H1 (cell line): ENCODE results near the gene CA5A. TPM values are rescaled to one million over a fixed set of nuclear protein-coding genes. Genes with fewer than 3 reads are reported as not detected.
A peak's percentile ranks its signal among the peaks of the same experiment; 100 is the strongest.

Source experiments
- CTCF ChIA-PET: fragments of 300-600 bp; sonication (Branson Sonifier 250); formaldehyde crosslinking; loops from one replicate; lab custom pipeline; 2021; ENCODE audit not compliant: partially characterized antibody; lab: Charles Lee
- POLR2A ChIA-PET: fragments of 300-600 bp; sonication (Branson Sonifier 250); formaldehyde crosslinking; loops from one replicate; lab custom pipeline; 2021; ENCODE audit warnings: inconsistent platforms; ENCODE audit not compliant: partially characterized antibody; lab: Charles Lee
- DNase-seq, 2 experiments: peaks; one replicate each; pipeline versions ENCODE4 v3.0.0 to v3.0.0-alpha.2; 2010 to 2022; ENCODE audit warnings: low spot score in 2 of 2, low read depth in 1 of 2, mixed read lengths in 1 of 2
- FAIRE-seq: peaks from 2 replicates; lab custom pipeline; 2011; peaks lifted over from hg19 to GRCh38; lab: Jason Lieb, UNC
- H2AFZ ChIP-seq: 2 replicates; pipeline ENCODE4 v1.8.1; 2012; ENCODE audit warnings: low read length, inconsistent platforms
- H2AK5ac ChIP-seq: 2 replicates; pipeline ENCODE4 v1.6.1; 2013; ENCODE audit warnings: low read depth, low read length
- H2BK120ac ChIP-seq: replicated peaks from 2 replicates; pipeline ENCODE3; 2013; ENCODE audit warnings: low read depth, low read length, inconsistent platforms
- H2BK12ac ChIP-seq: 2 replicates; pipeline ENCODE4 v1.6.1; 2013; ENCODE audit warnings: low read depth, low read length
- H2BK15ac ChIP-seq: 2 replicates; pipeline ENCODE4 v1.6.1; 2013; ENCODE audit warnings: low read length
- H2BK20ac ChIP-seq: 2 replicates; pipeline ENCODE4 v1.6.1; 2013; ENCODE audit warnings: low read length
- H2BK5ac ChIP-seq: 2 replicates; pipeline ENCODE4 v1.6.1; 2013; ENCODE audit warnings: low read depth, low read length
- H3K14ac ChIP-seq: 2 replicates; pipeline ENCODE4 v1.6.1; 2013; ENCODE audit warnings: inconsistent platforms; ENCODE audit not compliant: insufficient read length
- H3K18ac ChIP-seq: 2 replicates; pipeline ENCODE4 v1.6.1; 2013; ENCODE audit warnings: low read length; ENCODE audit errors: extremely low read depth
- H3K23ac ChIP-seq: 2 replicates; pipeline ENCODE4 v1.6.1; 2013; ENCODE audit warnings: inconsistent platforms; ENCODE audit not compliant: insufficient read length
- H3K23me2 ChIP-seq: 2 replicates; pipeline ENCODE4 v1.6.1; 2013; ENCODE audit warnings: low read depth, low read length
- H3K27ac ChIP-seq: 2 replicates; pipeline ENCODE4 v1.6.1; 2011; ENCODE audit warnings: low read depth, low read length, inconsistent platforms
- H3K27me3 ChIP-seq, 4 experiments: replicated peaks in 1 of 4; 1 replicate in 1 of 4; 2 replicates in 3 of 4; pipeline versions ENCODE4 v1.6.1 to v1.8.1; 2011 to 2013; ENCODE audit warnings: low read length in 3 of 4, mild to moderate bottlenecking in 3 of 4, inconsistent platforms in 2 of 4, mixed read lengths in 2 of 4, moderate library complexity in 1 of 4; ENCODE audit not compliant: control insufficient read depth in 3 of 4, insufficient read depth in 3 of 4; ENCODE audit errors: extremely low read depth in 1 of 4
- H3K36me3 ChIP-seq, 4 experiments: 2 replicates each; pipeline versions ENCODE4 v1.6.1 to v1.8.1; 2011 to 2013; ENCODE audit warnings: mild to moderate bottlenecking in 4 of 4, low read length in 3 of 4, moderate library complexity in 2 of 4, control low read depth in 1 of 4, inconsistent platforms in 1 of 4; ENCODE audit not compliant: insufficient read depth in 4 of 4, control insufficient read depth in 2 of 4
- H3K4ac ChIP-seq: replicated peaks from 2 replicates; pipeline ENCODE3; 2013; ENCODE audit warnings: low read length, low read depth, mixed read lengths, inconsistent platforms; ENCODE audit not compliant: insufficient read length
- H3K4me1 ChIP-seq, 4 experiments: replicated peaks in 1 of 4; 1 replicate in 1 of 4; 2 replicates in 3 of 4; pipeline versions ENCODE4 v1.6.1 to v1.8.1; 2011 to 2013; ENCODE audit warnings: low read length in 3 of 4, inconsistent platforms in 2 of 4, mixed read lengths in 1 of 4; ENCODE audit not compliant: insufficient read depth in 4 of 4, control insufficient read depth in 3 of 4
- H3K4me2 ChIP-seq, 2 experiments: 2 replicates each; pipeline versions ENCODE4 v1.6.1 to v1.8.1; 2011 to 2013; ENCODE audit warnings: low read depth in 2 of 2, low read length in 2 of 2, control low read depth in 1 of 2, inconsistent platforms in 1 of 2, mild to moderate bottlenecking in 1 of 2; ENCODE audit not compliant: insufficient read depth in 1 of 2
- H3K4me3 ChIP-seq, 4 experiments: fragments of 200-600, 300-600 bp in 1 of 4; sonication (generic), shearing (Covaris generic), sonication (Bioruptor Twin) in 1 of 4; 2 replicates each; pipeline versions ENCODE4 v1.5.1 to v1.8.1; 2011 to 2016; ENCODE audit warnings: low read length in 4 of 4, low read depth in 3 of 4, control low read depth in 2 of 4, inconsistent platforms in 2 of 4, mild to moderate bottlenecking in 2 of 4, mixed read lengths in 1 of 4, moderate library complexity in 1 of 4; ENCODE audit not compliant: insufficient read depth in 2 of 4; ENCODE audit errors: extremely low read depth in 1 of 4
- H3K56ac ChIP-seq: replicated peaks from 2 replicates; pipeline ENCODE3; 2013; ENCODE audit warnings: low read depth, mild to moderate bottlenecking, mixed read lengths, low read length, inconsistent platforms; ENCODE audit not compliant: insufficient read length
- H3K79me1 ChIP-seq: 2 replicates; pipeline ENCODE4 v1.6.1; 2013; ENCODE audit warnings: low read depth, low read length, control low read depth
- H3K79me2 ChIP-seq, 2 experiments: 2 replicates each; pipeline versions ENCODE4 v1.6.1 to v1.8.1; 2012 to 2013; ENCODE audit warnings: low read length in 2 of 2, mild to moderate bottlenecking in 2 of 2, inconsistent platforms in 1 of 2; ENCODE audit not compliant: insufficient read depth in 2 of 2, control insufficient read depth in 1 of 2
- H3K9ac ChIP-seq, 4 experiments: replicated peaks in 1 of 4; 1 replicate in 1 of 4; 2 replicates in 3 of 4; pipeline versions ENCODE4 v1.6.1 to v1.8.1; 2011 to 2013; ENCODE audit warnings: low read depth in 3 of 4, low read length in 3 of 4, control low read depth in 2 of 4, mild to moderate bottlenecking in 2 of 4, moderate library complexity in 2 of 4, inconsistent platforms in 1 of 4; ENCODE audit errors: extremely low read depth in 1 of 4
- H3K9me3 ChIP-seq, 2 experiments: 2 replicates each; pipeline versions ENCODE4 v1.6.1 to v1.8.1; 2012 to 2013; ENCODE audit warnings: mild to moderate bottlenecking in 2 of 2, moderate library complexity in 2 of 2, control low read depth in 1 of 2, inconsistent platforms in 1 of 2, low read depth in 1 of 2, low read length in 1 of 2, mixed read lengths in 1 of 2; ENCODE audit not compliant: insufficient read depth in 2 of 2
- H4K20me1 ChIP-seq, 2 experiments: replicated peaks in 1 of 2; 2 replicates each; pipeline versions ENCODE3 to v1.8.1; 2011 to 2013; ENCODE audit warnings: inconsistent platforms in 2 of 2, low read length in 2 of 2, mild to moderate bottlenecking in 1 of 2; ENCODE audit not compliant: insufficient read depth in 2 of 2, control insufficient read depth in 1 of 2
- H4K5ac ChIP-seq: 2 replicates; pipeline ENCODE4 v1.6.1; 2013; ENCODE audit warnings: low read length, low read depth, mixed read lengths, inconsistent platforms; ENCODE audit not compliant: insufficient read length
- H4K8ac ChIP-seq: 2 replicates; pipeline ENCODE4 v1.8.0; 2013; ENCODE audit warnings: mild to moderate bottlenecking, moderate library complexity, low read length, inconsistent platforms; ENCODE audit not compliant: insufficient read depth; ENCODE audit errors: extremely low read depth
- H4K91ac ChIP-seq: replicated peaks from 2 replicates; pipeline ENCODE3; 2013; ENCODE audit warnings: low read length, mixed read lengths, inconsistent platforms; ENCODE audit not compliant: insufficient read length
- POLR2AphosphoS5 ChIP-seq: IDR thresholded peaks from 2 replicates; pipeline ENCODE4 v1.6.1; 2011; ENCODE audit warnings: low read depth, low read length
- SIN3A ChIP-seq, 2 experiments: IDR thresholded peaks in 1 of 2; conservative IDR thresholded peaks in 1 of 2; 2 replicates each; pipeline ENCODE4 v1.6.1; 2011 to 2012; ENCODE audit warnings: low read length in 2 of 2, improper control_type of control experiment in 1 of 2, low read depth in 1 of 2, mild to moderate bottlenecking in 1 of 2
- WGBS, 2 experiments: shearing (Covaris generic) in 1 of 2; methylation state at CpG; one replicate each; pipeline versions ENCODE4 v1.1.6 to v1.1.7; 2013 to 2015; ENCODE audit warnings: low lambda C conversion rate in 2 of 2, mixed read lengths in 2 of 2, inconsistent platforms in 1 of 2, low coverage in 1 of 2, missing lambda C conversion rate in 1 of 2; ENCODE audit not compliant: insufficient replicate concordance in 2 of 2, insufficient coverage in 1 of 2, insufficient read length in 1 of 2; ENCODE audit errors: extremely low coverage in 1 of 2, missing lambda C conversion rate in 1 of 2; 5-methylcytosine and 5-hydroxymethylcytosine counted together
- polyA plus RNA-seq, 7 experiments: library from polyadenylated mRNA; depleted of rRNA in 3 of 7; stranded (reverse) in 5 of 7; unstranded in 2 of 7; fragments of >200 nt in 5 of 7; fragments of 200-250 nt in 2 of 7; gene quantifications; 1 replicate in 5 of 7; 2 replicates in 1 of 7; 4 replicates in 1 of 7; pipeline versions ENCODE4 v1.2.1 to v1.2.3, GENCODE V29; 2011 to 2013; ENCODE audit warnings: missing spikeins in 2 of 7, mixed read lengths in 2 of 7
- total RNA-seq: library from RNA; stranded (reverse); fragmentation: NEBNext Ultra II Directional; extraction: Animal tissue kit (Norgen Biotek cat#: 25700); gene quantifications from 2 replicates; pipeline ENCODE4 v1.2.1, GENCODE V29; 2021

CA5A gene
- total and polyA plus RNA-seq, 2 of the 8 experiments (the other 6 are each of a cell fraction or from before 2014, with no cell fraction given), result not detected

- Histone ChIP-seq H3K4me1 (peaks cover 0 to 13% (median under 1%) of the 10 kb centered on the region in 4 experiments; a peak in 2 of 7 replicates), H2BK20ac (no peak overlapping the region), H4K8ac (no peak overlapping the region; the same call in 1 of the 2 replicates), H4K20me1 (peaks cover 5 to 16% of the 10 kb centered on the region in 2 experiments), H2AFZ (no peak overlapping the region), H3K4ac (peak overlapping the region; percentile 57), H3K14ac (no peak overlapping the region), H3K56ac (no peak overlapping the region), H3K9me3 (no peaks in the 10 kb centered on the region), H4K91ac (peak overlapping the region; percentile 61), H2AK5ac (0 out of 2 replicates have a peak overlapping the region, but pooled peaks have one; percentile 24), H3K79me2 (peaks cover 0 to 90% of the 10 kb centered on the region in 2 experiments), H3K27me3 (no peaks in the 10 kb centered on the region), H2BK15ac (no peak overlapping the region), H3K18ac (no peak overlapping the region), H2BK5ac (peak overlapping the region; percentile 32; the same call in 1 of the 2 replicates), H3K4me2 (no peak overlapping the region), H3K23me2 (no peaks in the 10 kb centered on the region), H3K4me3 (no peak overlapping the region), H3K9ac (peak overlapping the region in 1 of 4 experiments; percentile 26; a peak in 1 of 7 replicates), H2BK120ac (no peak overlapping the region), H3K27ac (no peak overlapping the region), H2BK12ac (no peak overlapping the region), H3K79me1 (peaks cover 14% of the 10 kb centered on the region), H4K5ac (no peak overlapping the region), H3K36me3 (peaks cover 0 to 2% (median under 1%) of the 10 kb centered on the region in 4 experiments; a peak in 1 of 8 replicates), H3K23ac (no peak overlapping the region)
- CTCF ChIA-PET, result no interaction called here
- no peak for FAIRE-seq
- DNase-seq, result no peak
- TF ChIP-seq SIN3A (conservative IDR thresholded peaks at IDR 0.05 in 1 of 2, IDR thresholded peaks at IDR 0.05 in 1 of 2; ENCODE audit: low read depth in 1 of 2, low read length in 2 of 2) (no peak), POLR2AphosphoS5 (no peak)
- WGBS, 2 experiments, result 95% methylated on average over 19 of the region's 19 CpGs; no CpG with 5 or more reads in 1 of the 2 experiments
- POLR2A ChIA-PET, result interaction anchor here (7.1 kb wide), 1 partner anchor 11 kb away, joined by 40 read pairs; the partner anchor contains the start of gene BANP
These were observed 27.8 kb upstream of the CA5A start for GRCh38 chr16:87964049-87964659.
